Right forelimb (tissue), 1 donor: ENCODE measurements around the gene LSAMP.

Source experiments
- DNase-seq: peaks from one replicate; pipeline ENCODE4 v3.0.0-alpha.2; 2018

LSAMP gene

GRCh38 chr3:115999613-116000012 is 445.7 kb downstream of the LSAMP start:
- DNase-seq, result no peak

DNA sequence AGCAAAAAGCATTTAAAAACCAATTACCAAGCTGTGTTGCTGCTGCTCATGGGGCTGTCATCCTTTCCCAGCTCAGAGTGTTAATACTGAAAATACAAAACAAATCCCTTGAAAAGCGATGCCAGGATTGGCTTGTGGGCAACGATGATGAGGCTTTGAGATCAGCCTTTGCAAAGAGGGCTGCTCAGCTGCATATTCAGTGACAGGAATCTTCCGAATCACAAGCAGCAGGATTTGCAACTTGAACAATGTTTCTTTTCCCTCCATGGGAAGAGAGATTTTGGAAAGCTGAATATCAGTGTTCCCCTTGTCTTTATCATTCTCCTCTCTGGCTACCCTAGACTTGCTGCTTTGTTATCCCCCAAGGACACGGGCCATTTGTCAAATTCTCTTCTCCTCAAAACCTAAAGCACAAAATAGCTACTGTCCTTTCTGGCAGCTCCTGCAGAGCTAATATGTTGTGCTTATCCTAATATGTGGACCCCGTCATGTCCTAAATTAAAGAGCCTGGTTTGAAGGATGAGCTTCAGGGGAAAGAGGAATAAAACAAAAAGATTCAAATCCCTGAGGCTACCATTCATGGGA is 446.2 kb downstream of the LSAMP start:
- DNase-seq, result no peak

GRCh38 chr3:115996420-115997108 is 448.7 kb downstream of the LSAMP start:
- DNase-seq, result no peak

DNA sequence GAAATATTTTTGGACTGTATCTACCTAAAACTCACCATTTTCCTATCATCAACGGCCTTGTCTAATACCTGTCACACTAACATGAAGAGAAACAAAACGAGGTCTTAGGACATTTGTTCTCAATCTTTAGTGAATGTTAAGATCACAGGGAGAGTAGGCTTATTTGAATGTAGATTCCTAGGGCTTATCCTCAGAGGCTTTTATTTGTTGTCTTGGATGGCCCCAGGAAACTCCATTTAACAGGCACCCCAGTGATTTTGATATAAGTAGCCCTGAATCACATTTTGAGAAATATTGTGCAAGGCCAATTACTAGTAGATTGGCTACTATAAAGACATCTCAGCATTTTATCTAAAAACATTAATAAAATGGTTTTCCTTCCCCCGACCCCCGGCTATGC is 454.6 kb downstream of the LSAMP start:
- no peak for DNase-seq

- no peak for DNase-seq
Measured at GRCh38 chr3:115989684-115990421, 455.4 kb downstream of the LSAMP start.

DNA sequence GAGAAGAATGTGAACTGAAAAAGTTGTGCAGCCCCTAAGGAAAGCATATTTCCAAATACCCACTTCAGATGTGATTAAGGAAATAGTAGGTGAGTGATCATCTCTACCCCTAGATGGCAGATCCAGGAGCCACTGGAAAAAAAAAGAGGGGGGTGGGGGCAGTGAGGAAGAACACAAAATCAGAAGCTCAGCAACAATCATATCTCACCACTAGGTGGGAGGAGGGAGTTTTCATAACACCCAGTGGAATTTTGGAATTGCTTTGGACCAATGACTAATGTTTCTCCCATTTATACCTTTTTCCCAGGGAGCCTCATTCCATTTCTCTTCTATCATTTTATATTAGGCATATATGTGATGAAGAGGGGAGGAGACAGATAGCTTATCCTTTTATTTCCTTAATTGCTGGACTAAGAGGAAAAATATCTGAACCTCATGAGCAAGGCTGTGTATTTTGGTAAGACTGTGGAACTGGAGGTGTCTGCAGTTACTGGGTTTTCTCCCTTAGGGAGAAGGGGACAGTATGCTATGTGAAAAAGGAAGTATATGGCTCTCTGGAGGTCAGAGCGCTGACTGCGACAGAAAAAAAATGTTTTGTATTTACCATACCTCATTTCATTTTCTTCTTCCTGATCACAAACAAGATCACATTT is 458.6 kb downstream of the LSAMP start:
- DNase-seq, result no peak

DNA sequence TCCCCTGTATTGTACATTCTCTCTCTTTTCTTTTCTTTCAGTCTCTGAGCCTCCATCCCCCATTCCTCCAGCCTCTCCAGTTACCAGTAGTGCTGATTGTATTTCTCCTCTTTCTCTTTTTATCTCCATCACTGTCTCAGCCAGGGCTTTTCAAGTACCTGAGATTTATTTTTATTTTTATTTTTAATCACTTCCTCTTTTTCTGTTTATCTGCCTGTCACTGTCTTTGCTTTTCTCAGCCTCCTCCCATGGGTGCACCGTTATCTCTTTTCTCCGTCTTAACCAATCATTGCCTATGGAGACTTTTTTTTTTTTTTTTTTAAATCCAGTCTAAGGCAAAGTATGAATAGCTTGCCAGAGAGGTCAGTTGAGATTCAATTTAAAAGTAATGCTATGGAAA is 462.7 kb downstream of the LSAMP start:
- no peak for DNase-seq

GRCh38 chr3:115982108-115982507 is 463.2 kb downstream of the LSAMP start:
- no peak for DNase-seq

DNA sequence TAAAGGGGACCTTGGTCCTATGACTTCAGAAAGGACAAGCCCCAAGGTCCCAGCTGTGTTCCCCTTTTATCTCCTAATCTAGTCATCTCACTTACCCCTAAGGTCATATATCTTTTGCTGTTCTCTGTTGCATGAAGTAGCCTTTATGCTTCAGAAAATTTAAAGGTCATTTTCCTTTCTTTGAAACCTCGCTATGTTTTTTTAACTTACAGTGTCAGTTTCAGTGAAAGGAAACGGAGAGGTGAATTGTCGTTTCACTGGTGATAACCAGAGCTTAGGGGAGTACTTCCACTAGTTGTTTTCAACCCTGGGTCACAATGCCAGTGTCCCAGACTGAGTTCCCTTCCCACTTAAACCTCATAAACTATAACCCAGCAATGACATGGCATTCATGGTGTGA is 464.6 kb downstream of the LSAMP start:
- DNase-seq, result no peak

- no peak for DNase-seq
Measured at GRCh38 chr3:115977866-115978265, 467.4 kb downstream of the LSAMP start.

- no peak for DNase-seq
Measured at GRCh38 chr3:115975796-115976195, 469.5 kb downstream of the LSAMP start.

- DNase-seq, result no peak
Measured at GRCh38 chr3:115975353-115975752, 469.9 kb downstream of the LSAMP start.

DNA sequence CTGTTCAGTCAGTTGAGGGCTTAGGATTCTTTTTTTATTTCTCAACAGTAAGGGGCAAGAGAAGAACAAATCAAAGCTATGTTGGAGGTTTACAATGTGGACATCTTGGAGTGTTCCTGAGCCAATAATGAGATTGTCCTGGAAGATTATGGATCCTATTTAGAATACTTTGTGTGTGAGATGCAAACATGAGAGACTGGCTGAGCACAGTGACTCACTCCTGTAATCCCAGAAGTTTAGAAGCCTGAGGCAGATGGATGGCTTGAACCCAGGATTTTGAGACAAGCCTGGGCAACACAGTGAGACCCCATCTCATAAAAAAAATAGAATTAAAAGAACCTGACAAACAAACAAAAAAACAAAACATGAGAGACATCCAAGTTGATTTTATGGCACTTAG is 470.3 kb downstream of the LSAMP start:
- DNase-seq, result no peak

DNA sequence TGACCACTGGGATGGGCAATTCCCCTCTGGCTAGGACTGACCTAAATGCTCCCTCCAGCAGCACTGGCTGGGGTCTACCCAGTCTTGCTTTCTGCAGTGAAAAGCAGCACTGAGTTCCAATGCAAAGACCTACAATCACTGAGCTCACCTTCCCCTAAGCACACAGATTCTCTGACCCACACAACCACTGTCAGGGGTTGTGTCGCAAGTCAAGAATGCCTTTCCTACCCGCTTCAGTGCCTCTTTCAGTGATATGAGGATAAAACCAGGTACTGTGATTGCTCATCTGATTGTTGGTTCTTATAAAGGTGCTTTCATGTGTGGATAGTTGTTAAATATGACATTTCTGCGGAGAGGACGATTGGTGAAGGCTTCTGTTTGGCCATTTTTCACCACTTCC is 476.4 kb downstream of the LSAMP start:
- no peak for DNase-seq

- no peak for DNase-seq
Measured at GRCh38 chr3:115961380-115961779, 483.9 kb downstream of the LSAMP start.

DNA sequence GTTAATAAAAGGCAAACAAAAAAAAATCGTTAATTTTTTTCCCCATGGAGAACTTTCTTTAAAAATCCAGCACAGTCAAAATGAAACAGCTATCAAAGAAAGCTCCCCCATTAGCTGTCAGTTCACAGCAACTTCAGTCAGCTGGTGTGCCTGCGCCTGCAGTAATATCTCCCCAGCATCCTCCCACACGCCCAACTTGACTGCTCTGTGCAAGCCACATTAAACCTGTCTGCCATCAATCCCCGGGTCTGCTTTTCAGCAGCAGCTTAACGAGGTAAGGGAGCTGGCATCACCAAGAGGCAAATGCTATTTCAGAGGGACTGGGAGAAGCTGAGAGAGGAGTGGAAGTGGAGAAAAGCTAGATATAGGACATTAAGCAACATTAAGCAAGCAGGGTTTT is 484.5 kb downstream of the LSAMP start:
- no peak for DNase-seq

DNA sequence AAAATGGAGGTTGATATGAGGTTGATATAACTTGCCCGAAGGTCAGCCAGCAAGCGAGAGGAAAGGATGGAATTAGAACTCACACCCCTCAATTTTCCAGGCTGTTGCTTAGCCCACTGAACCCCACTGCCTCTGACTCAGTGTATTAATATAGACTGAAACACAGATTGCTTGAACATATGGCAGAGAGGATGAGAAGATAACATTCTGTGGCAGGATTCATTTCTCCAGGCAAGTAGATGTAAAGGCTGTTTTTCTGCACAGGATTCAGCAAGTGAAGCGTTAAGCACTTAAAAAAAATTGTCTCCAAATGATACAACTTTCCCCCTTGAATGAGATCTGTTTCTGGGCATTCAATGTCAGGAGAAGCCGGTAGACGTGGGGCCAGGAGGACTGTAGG is 486.8 kb downstream of the LSAMP start:
- no peak for DNase-seq

- no peak for DNase-seq
Measured at GRCh38 chr3:115947325-115947724, 498.0 kb downstream of the LSAMP start.

- no peak for DNase-seq
Measured at GRCh38 chr3:115943579-115943978, 501.7 kb downstream of the LSAMP start.

DNA sequence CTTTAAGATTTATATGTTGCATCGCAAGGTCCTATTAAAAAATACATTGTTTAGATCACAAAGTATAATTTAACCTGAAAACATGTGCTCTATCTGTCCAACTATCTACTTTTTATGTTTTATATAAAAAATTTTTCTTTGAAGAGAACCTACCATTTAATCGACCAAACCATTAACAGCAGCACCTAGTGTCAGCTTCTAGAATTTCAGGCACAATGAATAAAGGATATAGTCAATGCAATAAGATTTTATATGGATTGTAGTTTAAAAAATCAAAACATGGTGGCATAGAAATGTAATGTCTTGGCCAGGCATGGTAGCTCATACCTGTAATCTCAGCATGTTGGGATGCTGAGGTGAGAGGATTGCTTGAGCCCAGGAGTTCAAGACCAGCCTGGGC is 508.2 kb downstream of the LSAMP start:
- DNase-seq, result no peak

GRCh38 chr3:115932807-115933206 is 512.5 kb downstream of the LSAMP start:
- DNase-seq, result no peak

DNA sequence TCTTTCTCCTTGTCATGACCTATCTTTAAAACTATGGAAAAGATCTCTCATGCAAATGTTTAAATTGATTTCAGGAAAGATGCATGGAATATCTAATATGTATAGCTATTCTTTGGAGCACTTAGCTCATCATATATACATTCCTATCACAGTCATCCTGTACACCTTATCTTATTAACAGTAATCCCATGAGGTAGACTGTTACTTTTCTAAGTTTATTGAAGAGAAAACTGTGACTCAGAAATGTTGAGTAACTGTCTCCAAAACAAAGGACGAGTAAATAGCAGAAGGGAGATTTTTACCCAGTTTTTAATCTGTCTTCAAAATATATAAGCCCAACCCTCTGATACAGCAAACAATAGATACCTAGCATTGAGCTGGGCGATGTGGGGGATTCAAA is 513.7 kb downstream of the LSAMP start:
- no peak for DNase-seq

GRCh38 chr3:115930922-115931321 is 514.4 kb downstream of the LSAMP start:
- DNase-seq, result no peak

GRCh38 chr3:115930168-115930567 is 515.1 kb downstream of the LSAMP start:
- no peak for DNase-seq
